Measurements from ENCODE around the gene CDK5RAP2. TPM values are rescaled to one million over a fixed set of nuclear protein-coding genes. Genes with fewer than 3 reads are reported as not detected.

The CDK5RAP2 gene
- total RNA-seq, 4 donors from 2014 or later: 27.3 to 158 (median 45.1) TPM

GRCh38 chr9:120390637-120391190, 189.3 kb downstream of the CDK5RAP2 start:
- Histone ChIP-seq H3K27me3 (no peaks in the 10 kb centered on the region), H3K36me3 (peaks cover 0 to 54% (median 0%) of the 10 kb centered on the region in 3 donors), H3K4me1 (no peaks in the 10 kb centered on the region), H3K4me3 (no peak overlapping the region), H3K9me3 (no peaks in the 10 kb centered on the region), H3K27ac (no peak overlapping the region)
- no peak for DNase-seq
- TF ChIP-seq CTCF (IDR thresholded peaks at IDR 0.05): no peak
- TF ChIP-seq POLR2A (IDR thresholded peaks at IDR 0.05): no peak

GRCh38 chr9:120389867-120390266, 190.1 kb downstream of the CDK5RAP2 start:
- H3K27ac ChIP-seq: no peak overlapping the region
- TF ChIP-seq POLR2A (IDR thresholded peaks at IDR 0.05): no peak
- TF ChIP-seq CTCF (IDR thresholded peaks at IDR 0.05): no peak
- H3K4me1 ChIP-seq: no peaks in the 10 kb centered on the region
- DNase-seq: no peak
- no peaks in the 10 kb centered on the region for H3K27me3 ChIP-seq
- no peak overlapping the region for H3K4me3 ChIP-seq
- peaks cover 0 to 49% (median 0%) of the 10 kb centered on the region in 3 donors for H3K36me3 ChIP-seq
- no peaks in the 10 kb centered on the region for H3K9me3 ChIP-seq

GRCh38 chr9:120389300-120389699, 190.7 kb downstream of the CDK5RAP2 start:
- TF ChIP-seq POLR2A (IDR thresholded peaks at IDR 0.05): no peak
- TF ChIP-seq CTCF (IDR thresholded peaks at IDR 0.05): no peak
- Histone ChIP-seq H3K9me3 (no peaks in the 10 kb centered on the region), H3K4me3 (no peak overlapping the region), H3K27ac (no peak overlapping the region), H3K27me3 (no peaks in the 10 kb centered on the region), H3K4me1 (no peaks in the 10 kb centered on the region), H3K36me3 (peaks cover 0 to 44% (median 0%) of the 10 kb centered on the region in 3 donors)
- no peak for DNase-seq

- no peak for DNase-seq
- H3K4me1 ChIP-seq: no peaks in the 10 kb centered on the region
Measured at GRCh38 chr9:120388003-120388855, 191.7 kb downstream of the CDK5RAP2 start.

More at GRCh38 chr9:120388003-120388855, 191.7 kb downstream of the CDK5RAP2 start:
- Histone ChIP-seq H3K27ac (no peak overlapping the region), H3K27me3 (no peaks in the 10 kb centered on the region), H3K4me3 (no peak overlapping the region), H3K36me3 (peaks cover 0 to 33% (median 0%) of the 10 kb centered on the region in 3 donors), H3K9me3 (no peaks in the 10 kb centered on the region)
- TF ChIP-seq CTCF (IDR thresholded peaks at IDR 0.05) (no peak), POLR2A (IDR thresholded peaks at IDR 0.05) (no peak)

All from Peyer's patch (tissue), 4 donors.